ENCODE measurements around the gene TMEM74B. TPM values are rescaled to one million over a fixed set of nuclear protein-coding genes. Genes with fewer than 3 reads are reported as not detected.
"Not testable (repeated sequence)": the region's sequence is repeated elsewhere in the genome, so short reads cannot be mapped to it uniquely, and the experiment has no call there.

The TMEM74B gene
- total RNA-seq, 4 donors from 2014 or later: 0.44 to 12.4 (median 1.8) TPM

DNA sequence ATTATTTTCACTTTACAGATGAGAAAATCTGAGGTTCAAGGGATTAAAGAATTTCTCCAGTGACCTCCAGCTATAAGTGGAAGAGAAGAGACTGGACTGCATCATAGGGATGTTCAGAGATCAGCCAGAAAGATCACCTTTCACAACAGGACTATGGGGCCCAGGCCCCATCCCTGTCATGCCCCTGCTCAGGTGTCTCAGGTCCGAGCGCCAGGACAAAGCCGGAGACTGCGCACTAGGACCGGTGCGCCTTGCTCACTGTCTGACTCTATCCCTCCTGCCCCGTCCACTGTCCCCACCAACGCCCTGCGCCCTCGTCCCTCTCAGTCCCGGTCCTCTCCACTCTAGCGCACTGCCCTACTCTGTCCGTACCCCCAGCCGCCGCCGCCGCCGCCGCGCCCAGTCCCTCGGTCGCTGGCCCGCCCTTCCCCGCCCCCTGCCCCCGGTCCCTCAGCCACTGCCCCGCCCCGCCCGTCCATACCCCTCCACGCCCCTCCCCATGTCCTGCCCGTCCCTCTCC lies 40.5 kb upstream of the TMEM74B start:
- Histone ChIP-seq H3K36me3 (no peaks in the 10 kb centered on the region), H3K27ac (peak overlapping the region in 2 of 4 donors; percentile 19 to 50), H3K9me3 (peaks cover 0 to 18% (median 0%) of the 10 kb centered on the region in 4 donors), H3K27me3 (peaks cover 4 to 44% of the 10 kb centered on the region in 2 donors), H3K4me1 (peaks cover 0 to 22% (median 10%) of the 10 kb centered on the region in 4 donors), H3K4me3 (peak overlapping the region; percentile 14 to 72 (median 20))
- TF ChIP-seq, protein P1, sequence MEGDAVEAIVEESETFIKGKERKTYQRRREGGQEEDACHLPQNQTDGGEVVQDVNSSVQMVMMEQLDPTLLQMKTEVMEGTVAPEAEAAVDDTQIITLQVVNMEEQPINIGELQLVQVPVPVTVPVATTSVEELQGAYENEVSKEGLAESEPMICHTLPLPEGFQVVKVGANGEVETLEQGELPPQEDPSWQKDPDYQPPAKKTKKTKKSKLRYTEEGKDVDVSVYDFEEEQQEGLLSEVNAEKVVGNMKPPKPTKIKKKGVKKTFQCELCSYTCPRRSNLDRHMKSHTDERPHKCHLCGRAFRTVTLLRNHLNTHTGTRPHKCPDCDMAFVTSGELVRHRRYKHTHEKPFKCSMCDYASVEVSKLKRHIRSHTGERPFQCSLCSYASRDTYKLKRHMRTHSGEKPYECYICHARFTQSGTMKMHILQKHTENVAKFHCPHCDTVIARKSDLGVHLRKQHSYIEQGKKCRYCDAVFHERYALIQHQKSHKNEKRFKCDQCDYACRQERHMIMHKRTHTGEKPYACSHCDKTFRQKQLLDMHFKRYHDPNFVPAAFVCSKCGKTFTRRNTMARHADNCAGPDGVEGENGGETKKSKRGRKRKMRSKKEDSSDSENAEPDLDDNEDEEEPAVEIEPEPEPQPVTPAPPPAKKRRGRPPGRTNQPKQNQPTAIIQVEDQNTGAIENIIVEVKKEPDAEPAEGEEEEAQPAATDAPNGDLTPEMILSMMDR (IDR thresholded peaks at IDR 0.05): no peak
- TF ChIP-seq EP300 (IDR thresholded peaks at IDR 0.05) (no peak), POLR2A (IDR thresholded peaks at IDR 0.05) (no peak)
- WGBS, 2 donors: 4 to 5% methylated on average over 27 to 28 of the region's 30 CpGs
- DNase-seq (ENCODE audit: low spot score in 2 of 2): no peak

DNA sequence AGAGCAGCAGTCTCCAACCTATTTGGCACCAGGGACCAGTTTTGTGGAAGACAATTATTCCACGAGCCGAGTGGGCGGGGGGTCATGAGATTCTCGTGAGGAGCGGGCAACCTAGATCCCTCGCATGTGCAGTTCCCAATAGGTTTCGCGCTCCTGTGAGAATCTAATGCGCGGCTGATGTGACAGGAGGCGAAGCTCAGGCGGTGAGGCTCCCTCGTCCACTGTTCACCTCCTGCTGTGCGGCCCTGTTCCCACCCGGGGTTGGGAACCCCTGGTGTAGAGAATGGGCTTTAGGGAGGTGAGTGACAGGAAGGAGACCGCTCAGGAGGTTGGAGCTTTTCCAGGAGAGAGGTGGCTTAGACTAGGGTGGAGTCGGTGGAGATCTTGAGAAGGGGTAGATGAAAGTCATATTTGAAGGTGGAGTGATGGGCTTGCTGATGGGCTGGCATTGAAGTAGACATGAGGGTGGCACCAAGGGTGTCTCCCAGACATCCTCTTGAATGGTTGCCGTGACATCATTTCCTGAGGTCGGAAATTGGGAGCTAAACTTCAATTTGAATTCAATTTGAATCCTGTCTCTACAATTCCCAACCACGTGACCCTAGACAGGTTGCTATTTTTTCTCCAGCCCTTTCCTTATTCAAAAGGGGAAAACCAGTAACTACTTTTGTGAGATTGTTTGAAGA lies 39.6 kb upstream of the TMEM74B start:
- peaks cover 4 to 34% of the 10 kb centered on the region in 2 donors for H3K27me3 ChIP-seq

DNA sequence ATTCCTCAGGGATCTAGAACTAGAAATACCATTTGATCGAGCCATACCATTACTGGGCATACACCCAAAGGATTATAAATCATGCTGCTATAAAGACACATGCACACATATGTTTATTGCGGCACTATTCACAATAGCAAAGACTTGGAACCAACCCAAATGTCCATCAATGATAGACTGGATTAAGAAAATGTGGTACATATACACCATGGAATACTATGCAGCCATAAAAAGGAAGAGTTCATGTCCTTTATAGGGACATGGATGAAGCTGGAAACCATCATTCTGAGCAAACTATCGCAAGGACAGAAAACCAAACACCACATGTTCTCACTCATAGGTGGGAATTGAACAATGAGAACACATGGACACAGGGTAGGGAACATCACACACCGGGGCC lies 38.0 kb upstream of the TMEM74B start:
- WGBS, 2 donors: 81 to 84% methylated on average over 4 of the region's 4 CpGs
- not testable (repeated sequence) for DNase-seq (ENCODE audit: low spot score in 2 of 2); H3K4me3 ChIP-seq; H3K27ac ChIP-seq; H3K36me3 ChIP-seq
- peaks cover 0 to 18% of the 10 kb centered on the region in 2 donors for H3K27me3 ChIP-seq
- H3K9me3 ChIP-seq: peaks cover 0 to 18% (median 0%) of the 10 kb centered on the region in 4 donors
- H3K4me1 ChIP-seq: peaks cover 0 to 22% (median 10%) of the 10 kb centered on the region in 4 donors

More for the DNA sequence above, 39.6 kb upstream of the TMEM74B start:
- 80 to 83% methylated on average over 20 of the region's 20 CpGs for WGBS, 2 donors
- Histone ChIP-seq H3K9me3 (peaks cover 0 to 18% (median 0%) of the 10 kb centered on the region in 4 donors), H3K36me3 (no peaks in the 10 kb centered on the region), H3K4me1 (peaks cover 0 to 22% (median 10%) of the 10 kb centered on the region in 4 donors), H3K4me3 (no peak overlapping the region), H3K27ac (no peak overlapping the region)
- DNase-seq (ENCODE audit: low spot score in 2 of 2): no peak
- TF ChIP-seq, protein P1 (IDR thresholded peaks at IDR 0.05): no peak
- TF ChIP-seq EP300 (IDR thresholded peaks at IDR 0.05) (no peak), POLR2A (IDR thresholded peaks at IDR 0.05) (no peak)

DNA sequence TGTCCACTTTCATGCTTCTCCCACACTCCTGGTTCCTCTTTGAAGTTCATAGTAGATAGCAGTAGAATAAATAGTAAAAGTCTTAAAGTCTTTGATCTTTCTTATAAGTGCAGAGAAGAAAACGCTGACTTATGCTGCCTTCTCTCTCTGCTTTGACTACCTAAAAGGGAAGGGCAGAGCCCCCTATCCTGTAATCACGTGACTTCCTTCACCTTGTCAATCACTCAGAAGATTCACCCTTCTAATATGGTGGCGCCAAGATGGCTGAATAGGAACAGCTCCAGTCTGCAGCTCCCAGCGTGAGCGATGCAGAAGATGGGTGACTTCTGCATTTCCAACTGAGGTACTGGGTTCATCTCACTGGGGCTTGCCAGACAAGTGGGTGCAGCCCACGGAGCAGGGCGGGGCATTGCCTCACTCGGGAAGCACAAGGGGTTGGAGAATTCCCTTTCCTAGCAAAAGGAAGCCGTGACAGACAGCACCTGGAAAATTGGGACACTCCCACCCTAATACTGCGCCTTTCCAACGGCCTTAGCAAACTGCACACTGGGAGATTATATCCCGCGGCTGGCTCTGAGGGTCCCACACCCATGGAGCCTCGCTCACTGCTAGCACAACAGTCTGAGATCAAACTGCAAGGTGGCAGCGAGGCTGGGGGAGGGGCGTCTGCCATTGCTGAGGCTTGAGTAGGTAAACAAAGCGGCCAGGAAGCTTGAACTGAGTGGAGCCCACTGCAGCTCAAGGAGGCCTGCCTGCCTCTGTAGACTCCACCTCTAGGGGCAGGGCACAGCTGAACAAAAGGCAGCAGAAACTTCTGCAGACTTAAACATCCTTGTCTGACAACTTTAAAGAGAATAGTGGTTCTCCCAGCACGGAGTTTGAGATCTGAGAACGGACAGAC lies 32.0 kb upstream of the TMEM74B start:
- H3K36me3 ChIP-seq; H3K27ac ChIP-seq; DNase-seq (ENCODE audit: low spot score in 2 of 2); H3K4me1 ChIP-seq; H3K9me3 ChIP-seq; H3K4me3 ChIP-seq; H3K27me3 ChIP-seq: not testable (repeated sequence)
- 78 to 79% methylated on average over 17 to 19 of the region's 19 CpGs for WGBS, 2 donors

DNA sequence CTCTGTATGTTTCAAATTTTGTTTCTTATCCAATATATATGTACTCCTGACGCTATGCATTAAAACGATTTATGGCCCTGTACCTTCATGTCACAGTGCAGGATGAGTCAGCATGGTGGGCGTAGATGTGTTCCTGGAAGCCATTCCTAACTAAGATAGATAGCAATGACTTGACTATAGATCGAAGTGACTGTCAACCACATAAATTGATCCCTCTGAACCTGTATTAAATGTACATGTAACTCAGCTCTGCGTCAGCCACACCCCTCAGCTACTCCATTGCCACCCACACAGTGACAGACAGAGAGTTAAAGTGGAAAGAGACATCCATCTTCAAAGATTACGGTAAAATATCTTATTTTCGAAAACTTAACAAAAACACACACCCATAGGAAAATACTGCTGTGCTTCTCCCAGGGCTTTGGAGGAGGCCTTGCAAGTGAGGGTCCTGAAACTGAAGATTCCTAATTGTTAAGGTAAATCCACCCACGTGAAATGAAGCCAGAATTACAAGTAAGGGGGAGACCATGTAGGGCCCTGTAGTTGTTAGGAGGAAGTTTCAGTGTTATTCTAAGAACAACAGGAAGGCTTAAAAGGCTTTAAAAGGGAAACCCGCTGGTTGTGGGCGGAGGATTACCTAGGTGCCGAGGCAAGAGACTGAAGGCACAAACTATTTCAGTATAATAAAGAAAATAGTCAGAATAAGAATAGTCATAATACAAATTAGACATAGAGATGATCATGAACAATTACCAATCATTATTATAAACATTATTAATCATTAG lies 30.8 kb upstream of the TMEM74B start:
- WGBS, 2 donors: 72 to 74% methylated on average over 11 of the region's 11 CpGs
- no peak for TF ChIP-seq EP300 (IDR thresholded peaks at IDR 0.05)
- TF ChIP-seq, protein P1 (IDR thresholded peaks at IDR 0.05): no peak
- no peak for TF ChIP-seq POLR2A (IDR thresholded peaks at IDR 0.05)
- Histone ChIP-seq H3K4me3 (no peak overlapping the region), H3K4me1 (peaks cover 0 to 7% (median 4%) of the 10 kb centered on the region in 4 donors), H3K36me3 (no peaks in the 10 kb centered on the region), H3K27me3 (peaks cover 0 to 4% of the 10 kb centered on the region in 2 donors), H3K9me3 (no peaks in the 10 kb centered on the region), H3K27ac (no peak overlapping the region)
- no peak for DNase-seq (ENCODE audit: low spot score in 2 of 2)
